H9 (cell line): Measurements from ENCODE around the gene ZNF783. TPM values are rescaled to one million over a fixed set of nuclear protein-coding genes. Genes with fewer than 3 reads are reported as not detected.

Source experiments
- DNase-seq: peaks from one replicate; pipeline ENCODE4 v3.0.0-alpha.2; 2017
- H2AFZ ChIP-seq: one replicate; pipeline ENCODE4 v1.6.1; 2013; ENCODE audit warnings: mild to moderate bottlenecking, low read length, control low read depth, moderate library complexity
- H2AK5ac ChIP-seq: 2 replicates; pipeline ENCODE4 v1.6.1; 2013; ENCODE audit warnings: low read length, control low read depth, mixed read lengths; ENCODE audit not compliant: insufficient read length
- H2BK120ac ChIP-seq: one replicate; pipeline ENCODE4 v1.6.1; 2013; ENCODE audit warnings: low read depth, mild to moderate bottlenecking, low read length, control low read depth, inconsistent platforms; ENCODE audit not compliant: poor library complexity, severe bottlenecking
- H2BK12ac ChIP-seq: 2 replicates; pipeline ENCODE4 v1.6.1; 2013; ENCODE audit warnings: low read length, control low read depth, mixed read lengths, low read depth; ENCODE audit not compliant: insufficient read length
- H2BK15ac ChIP-seq: 2 replicates; pipeline ENCODE4 v1.6.1; 2013; ENCODE audit warnings: low read depth, low read length, control low read depth
- H2BK20ac ChIP-seq: one replicate; pipeline ENCODE4 v1.6.1; 2013; ENCODE audit warnings: low read depth, mild to moderate bottlenecking, low read length, control low read depth, inconsistent platforms; ENCODE audit not compliant: poor library complexity, severe bottlenecking
- H2BK5ac ChIP-seq: 2 replicates; pipeline ENCODE4 v1.6.1; 2013; ENCODE audit warnings: low read length, control low read depth, mixed read lengths; ENCODE audit not compliant: insufficient read length
- H3K14ac ChIP-seq: 2 replicates; pipeline ENCODE4 v1.6.1; 2013; ENCODE audit warnings: low read length, control low read depth; ENCODE audit not compliant: insufficient read depth
- H3K18ac ChIP-seq: 2 replicates; pipeline ENCODE4 v1.6.1; 2013; ENCODE audit warnings: low read depth, mild to moderate bottlenecking, mixed read lengths, low read length, control low read depth; ENCODE audit not compliant: insufficient read length
- H3K23ac ChIP-seq: 2 replicates; pipeline ENCODE4 v1.6.1; 2013; ENCODE audit warnings: low read length, control low read depth, mixed read lengths, low read depth; ENCODE audit not compliant: insufficient read length
- H3K23me2 ChIP-seq: 2 replicates; pipeline ENCODE4 v1.6.1; 2013; ENCODE audit warnings: low read depth, mild to moderate bottlenecking, mixed read lengths, low read length, control low read depth; ENCODE audit not compliant: insufficient read length, poor library complexity, severe bottlenecking
- H3K27ac ChIP-seq: 2 replicates; pipeline ENCODE4 v1.5.1; 2013; ENCODE audit warnings: low read length, control low read depth, mixed read lengths, low read depth; ENCODE audit not compliant: insufficient read length
- H3K27me3 ChIP-seq: 2 replicates; pipeline ENCODE4 v1.6.1; 2013; ENCODE audit warnings: low read length, control low read depth, inconsistent platforms; ENCODE audit not compliant: insufficient read depth
- H3K4ac ChIP-seq: 2 replicates; pipeline ENCODE4 v1.6.1; 2013; ENCODE audit warnings: low read depth, mild to moderate bottlenecking, control low read depth, inconsistent platforms, low read length, moderate library complexity
- H3K4me1 ChIP-seq: 2 replicates; pipeline ENCODE4 v1.6.1; 2013; ENCODE audit warnings: low read length, control low read depth, inconsistent platforms; ENCODE audit not compliant: insufficient read depth
- H3K4me2 ChIP-seq: 2 replicates; pipeline ENCODE4 v1.6.1; 2013; ENCODE audit warnings: low read length, control low read depth, mixed read lengths; ENCODE audit not compliant: insufficient read length, insufficient read depth
- H3K56ac ChIP-seq: 2 replicates; pipeline ENCODE4 v1.6.1; 2013; ENCODE audit warnings: low read depth, mild to moderate bottlenecking, mixed read lengths, low read length, control low read depth; ENCODE audit not compliant: insufficient read length
- H3K79me1 ChIP-seq: 2 replicates; pipeline ENCODE4 v1.6.1; 2013; ENCODE audit warnings: low read depth, mild to moderate bottlenecking, moderate library complexity, low read length, control low read depth, inconsistent platforms; ENCODE audit not compliant: insufficient read depth, poor library complexity, severe bottlenecking
- H3K79me2 ChIP-seq: 2 replicates; pipeline ENCODE4 v1.6.1; 2013; ENCODE audit warnings: low read length, control low read depth, inconsistent platforms; ENCODE audit not compliant: insufficient read depth
- H3K9ac ChIP-seq: 2 replicates; pipeline ENCODE4 v1.6.1; 2013; ENCODE audit warnings: low read length, control low read depth, mixed read lengths; ENCODE audit not compliant: insufficient read length; ENCODE audit errors: extremely low read depth
- H3K9me3 ChIP-seq: one replicate; pipeline ENCODE4 v1.6.1; 2013; ENCODE audit warnings: low read depth, low read length, inconsistent platforms; ENCODE audit not compliant: control insufficient read depth
- H3T11ph ChIP-seq: one replicate; pipeline ENCODE4 v1.6.1; 2013; ENCODE audit warnings: mild to moderate bottlenecking, low read length, control low read depth, inconsistent platforms
- H4K20me1 ChIP-seq: one replicate; pipeline ENCODE4 v1.6.1; 2013; ENCODE audit not compliant: control insufficient read depth, insufficient read length, insufficient read depth
- H4K5ac ChIP-seq: 2 replicates; pipeline ENCODE4 v1.6.1; 2013; ENCODE audit warnings: low read depth, mild to moderate bottlenecking, mixed read lengths, low read length, control low read depth; ENCODE audit not compliant: insufficient read length
- H4K8ac ChIP-seq: replicated peaks from 2 replicates; pipeline ENCODE4 v1.6.1; 2013; ENCODE audit warnings: low read length, control low read depth, mixed read lengths, low read depth; ENCODE audit not compliant: insufficient read length
- H4K91ac ChIP-seq: 2 replicates; pipeline ENCODE4 v1.6.1; 2013; ENCODE audit warnings: low read depth, mild to moderate bottlenecking, moderate library complexity, mixed read lengths, low read length, control low read depth; ENCODE audit not compliant: insufficient read length
- H3K27ac Mint-ChIP-seq, 3 experiments: 2 replicates in 2 of 3; 3 replicates in 1 of 3; pipeline ENCODE4 v1.8.0; 2020 to 2021; ENCODE audit warnings: mixed read lengths in 3 of 3, mild to moderate bottlenecking in 1 of 3, moderate library complexity in 1 of 3
- H3K27me3 Mint-ChIP-seq: 2 replicates; pipeline ENCODE4 v1.8.0; 2021; ENCODE audit warnings: low read depth, mild to moderate bottlenecking, moderate library complexity, mixed read lengths
- H3K36me3 Mint-ChIP-seq, 3 experiments: 2 replicates in 2 of 3; 3 replicates in 1 of 3; pipeline ENCODE4 v1.8.0; 2020 to 2021; ENCODE audit warnings: low read depth in 3 of 3, mixed read lengths in 3 of 3; ENCODE audit not compliant: insufficient read depth in 1 of 3
- H3K4me1 Mint-ChIP-seq, 2 experiments: 2 replicates each; pipeline ENCODE4 v1.8.0; 2020; ENCODE audit warnings: mixed read lengths in 2 of 2
- H3K4me3 Mint-ChIP-seq, 2 experiments: 2 replicates in 1 of 2; 3 replicates in 1 of 2; pipeline ENCODE4 v1.8.0; 2020 to 2021; ENCODE audit warnings: mild to moderate bottlenecking in 2 of 2, mixed read lengths in 2 of 2, moderate library complexity in 1 of 2
- H3K9me3 Mint-ChIP-seq, 2 experiments: 2 replicates in 1 of 2; 3 replicates in 1 of 2; pipeline ENCODE4 v1.8.0; 2020; ENCODE audit warnings: mild to moderate bottlenecking in 2 of 2, mixed read lengths in 2 of 2, moderate library complexity in 1 of 2
- CTCF ChIP-seq: fragments of 200-600 bp; sonication (generic); conservative IDR thresholded peaks from 3 replicates; pipeline ENCODE4 v1.8.0; 2021; ENCODE audit warnings: antibody characterized with exemption, mild to moderate bottlenecking
- WGBS: extraction: QIAGEN DNeasy Blood & Tissue Kit; methylation state at CpG from one replicate; pipeline ENCODE4 v1.1.7; 2013; ENCODE audit warnings: missing lambda C conversion rate, low lambda C conversion rate, mixed read lengths; ENCODE audit not compliant: insufficient read length; ENCODE audit errors: extremely low coverage; 5-methylcytosine and 5-hydroxymethylcytosine counted together
- total RNA-seq: library from RNA; stranded (reverse); gene quantifications from 2 replicates; pipeline ENCODE4 v1.2.1, GENCODE V29; 2021

ZNF783 gene
- total RNA-seq, 1 experiment from 2014 or later: 13.6 TPM

GRCh38 chr7:149304006-149304405 lies 42.0 kb downstream of the ZNF783 start:
- TF ChIP-seq CTCF: no peak
- no peak overlapping the region for H2BK15ac ChIP-seq
- no peaks in the 10 kb centered on the region for H4K20me1 ChIP-seq
- no peak overlapping the region for H3K56ac ChIP-seq
- no CpG with 5 or more reads among the region's 7 CpGs for WGBS
- no peak overlapping the region for H4K8ac ChIP-seq
- H2AK5ac ChIP-seq: no peak overlapping the region
- H3K27ac Mint-ChIP-seq: no peak overlapping the region
- no peaks in the 10 kb centered on the region for H3K23me2 ChIP-seq
- no peak overlapping the region for H3K4me3 Mint-ChIP-seq
- H3K9ac ChIP-seq: no peak overlapping the region
- H3K36me3 Mint-ChIP-seq: no peaks in the 10 kb centered on the region
- H3K9me3 ChIP-seq: peaks cover 1% of the 10 kb centered on the region
- no peaks in the 10 kb centered on the region for H3K27me3 ChIP-seq
- peaks cover 2 to 4% of the 10 kb centered on the region in 2 experiments; a peak in 4 of 5 replicates for H3K9me3 Mint-ChIP-seq
- H3K79me1 ChIP-seq: no peaks in the 10 kb centered on the region
- H4K91ac ChIP-seq: no peak overlapping the region
- H3K27ac ChIP-seq: no peak overlapping the region
- no peak overlapping the region for H3K18ac ChIP-seq
- no peak overlapping the region for H2BK20ac ChIP-seq
- H2AFZ ChIP-seq: no peak overlapping the region
- H3K23ac ChIP-seq: no peak overlapping the region
- peaks cover 11 to 12% of the 10 kb centered on the region in 2 experiments for H3K4me1 Mint-ChIP-seq
- H2BK120ac ChIP-seq: no peak overlapping the region
- no peaks in the 10 kb centered on the region for H3K79me2 ChIP-seq
- no peak overlapping the region for H2BK5ac ChIP-seq
- H2BK12ac ChIP-seq: no peak overlapping the region
- no peak overlapping the region for H3T11ph ChIP-seq
- H3K27me3 Mint-ChIP-seq: peaks cover 2% of the 10 kb centered on the region
- H3K4me2 ChIP-seq: no peak overlapping the region
- no peak overlapping the region for H3K14ac ChIP-seq
- DNase-seq: no peak
- no peak overlapping the region for H4K5ac ChIP-seq
- no peak overlapping the region for H3K4ac ChIP-seq
- H3K4me1 ChIP-seq: peaks cover 3% of the 10 kb centered on the region; the same call in 1 of the 2 replicates
